ENCODE measurements around the gene PIAS2. TPM values are rescaled to one million over a fixed set of nuclear protein-coding genes. Genes with fewer than 3 reads are reported as not detected.

The PIAS2 gene
- total and polyA plus RNA-seq, 7 experiments from 2014 or later: 16.3 to 40.6 (median 33.1) TPM

DNA sequence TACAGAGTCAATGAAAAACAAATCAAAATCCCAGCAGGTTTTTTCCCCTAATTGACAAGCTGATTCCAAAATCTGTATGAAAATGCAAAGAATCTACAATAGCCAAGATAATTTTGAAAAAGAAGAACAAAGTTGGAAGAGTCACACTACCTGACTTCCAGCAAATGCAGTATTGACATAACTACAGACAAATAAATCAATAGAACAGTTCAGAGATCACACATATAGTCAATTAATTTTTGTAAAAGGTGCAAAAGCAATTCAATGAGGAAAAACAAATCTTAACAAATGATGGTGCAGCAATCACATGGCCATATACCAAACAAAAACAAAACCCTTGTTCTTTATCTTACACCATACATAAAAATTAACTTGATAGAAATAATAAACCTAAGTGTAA lies 85.9 kb downstream of the PIAS2 start:
- ChIA-PET POLR2A (no interaction called here), CTCF (no interaction called here)
- H3K27me3 ChIP-seq (ENCODE audit: control insufficient read depth in 2 of 2, insufficient read depth in 2 of 2, low read length in 2 of 2): no peaks in the 10 kb centered on the region
- H3K4me1 Mint-ChIP-seq: peaks cover 0 to 3% (median 0%) of the 10 kb centered on the region in 7 donors
- no peaks in the 10 kb centered on the region for H3K27me3 Mint-ChIP-seq
- H3K9me3 ChIP-seq (ENCODE audit: control insufficient read depth in 2 of 3, low read length in 3 of 3): no peaks in the 10 kb centered on the region
- H3K36me3 ChIP-seq (ENCODE audit: control insufficient read depth in 2 of 3, insufficient read depth in 3 of 3, low read length in 3 of 3): peaks cover 4 to 14% (median 8%) of the 10 kb centered on the region in 3 experiments
- DNase-seq (no peak), ATAC-seq (no peak)
- peaks cover 12 to 81% (median 56%) of the 10 kb centered on the region in 5 donors for H3K36me3 Mint-ChIP-seq
- no peak overlapping the region for H3K4me3 ChIP-seq (ENCODE audit: low read length)
- intact Hi-C loops (cut with micrococcal nuclease): no loop called here
- no peaks in the 10 kb centered on the region for H3K9me3 Mint-ChIP-seq
- H3K4me1 ChIP-seq (ENCODE audit: control insufficient read depth in 2 of 2, insufficient read depth in 2 of 2, low read length in 2 of 2): no peaks in the 10 kb centered on the region
- H3K27ac ChIP-seq (ENCODE audit: low read depth, low read length): no peak overlapping the region
- H3K27ac Mint-ChIP-seq: no peak overlapping the region
- H3K4me3 Mint-ChIP-seq: no peak overlapping the region

DNA sequence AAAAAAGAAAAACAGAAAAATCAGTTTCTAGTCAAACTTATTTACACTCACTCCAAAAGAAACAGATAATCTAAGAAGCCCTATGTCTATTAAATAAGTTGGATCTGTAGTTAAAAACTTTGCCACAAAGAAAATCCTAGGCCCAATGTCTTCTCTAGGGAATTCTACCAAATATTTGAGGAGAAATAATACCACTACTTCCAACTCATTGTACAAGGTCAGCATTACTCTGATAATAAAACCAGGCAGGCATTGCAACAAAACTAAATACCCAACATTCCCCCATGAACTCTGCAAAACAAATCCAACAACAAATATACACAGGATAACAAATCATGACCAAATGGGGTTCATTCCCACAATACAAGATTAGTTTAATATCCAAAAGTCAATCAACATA lies 86.7 kb downstream of the PIAS2 start:
- POLR2A ChIA-PET: no interaction called here
- H3K27me3 Mint-ChIP-seq: no peaks in the 10 kb centered on the region
- no peaks in the 10 kb centered on the region for H3K9me3 Mint-ChIP-seq
- Histone ChIP-seq H3K36me3 (ENCODE audit: control insufficient read depth in 2 of 3, insufficient read depth in 3 of 3, low read length in 3 of 3) (peaks cover 4 to 14% (median 5%) of the 10 kb centered on the region in 3 experiments), H3K27ac (ENCODE audit: low read depth, low read length) (no peak overlapping the region), H3K9me3 (ENCODE audit: control insufficient read depth in 2 of 3, low read length in 3 of 3) (no peaks in the 10 kb centered on the region), H3K4me1 (ENCODE audit: control insufficient read depth in 2 of 2, insufficient read depth in 2 of 2, low read length in 2 of 2) (no peaks in the 10 kb centered on the region), H3K4me3 (ENCODE audit: low read length) (no peak overlapping the region), H3K27me3 (ENCODE audit: control insufficient read depth in 2 of 2, insufficient read depth in 2 of 2, low read length in 2 of 2) (no peaks in the 10 kb centered on the region)
- H3K4me1 Mint-ChIP-seq: peaks cover 0 to 3% (median 0%) of the 10 kb centered on the region in 7 donors
- DNase-seq (no peak), ATAC-seq (no peak)
- peaks cover 12 to 80% (median 54%) of the 10 kb centered on the region in 5 donors for H3K36me3 Mint-ChIP-seq
- H3K4me3 Mint-ChIP-seq: no peak overlapping the region
- no peak overlapping the region for H3K27ac Mint-ChIP-seq
- CTCF ChIA-PET: no interaction called here
- intact Hi-C loops (cut with micrococcal nuclease): no loop called here

- Mint-ChIP-seq H3K36me3 (peaks cover 19 to 82% (median 56%) of the 10 kb centered on the region in 5 donors), H3K9me3 (no peaks in the 10 kb centered on the region), H3K4me3 (no peak overlapping the region), H3K4me1 (peaks cover 0 to 3% (median 0%) of the 10 kb centered on the region in 7 donors), H3K27me3 (no peaks in the 10 kb centered on the region), H3K27ac (no peak overlapping the region)
- H3K9me3 ChIP-seq (ENCODE audit: control insufficient read depth in 2 of 3, low read length in 3 of 3): no peaks in the 10 kb centered on the region
- no peaks in the 10 kb centered on the region for H3K27me3 ChIP-seq (ENCODE audit: control insufficient read depth in 2 of 2, insufficient read depth in 2 of 2, low read length in 2 of 2)
- DNase-seq: no peak
- intact Hi-C loops (cut with micrococcal nuclease): no loop called here
- no peak overlapping the region for H3K4me3 ChIP-seq (ENCODE audit: low read length)
- H3K36me3 ChIP-seq (ENCODE audit: control insufficient read depth in 2 of 3, insufficient read depth in 3 of 3, low read length in 3 of 3): peaks cover 4 to 14% (median 5%) of the 10 kb centered on the region in 3 experiments
- CTCF ChIA-PET: no interaction called here
- no peaks in the 10 kb centered on the region for H3K4me1 ChIP-seq (ENCODE audit: control insufficient read depth in 2 of 2, insufficient read depth in 2 of 2, low read length in 2 of 2)
- ATAC-seq: no peak
- POLR2A ChIA-PET: no interaction called here
- no peak overlapping the region for H3K27ac ChIP-seq (ENCODE audit: low read depth, low read length)
Observed at GRCh38 chr18:46829947-46830346, 87.4 kb downstream of the PIAS2 start.

- Histone ChIP-seq H3K27ac (ENCODE audit: low read depth, low read length) (no peak overlapping the region), H3K9me3 (ENCODE audit: control insufficient read depth in 2 of 3, low read length in 3 of 3) (no peaks in the 10 kb centered on the region), H3K27me3 (ENCODE audit: control insufficient read depth in 2 of 2, insufficient read depth in 2 of 2, low read length in 2 of 2) (no peaks in the 10 kb centered on the region), H3K4me3 (ENCODE audit: low read length) (no peak overlapping the region), H3K4me1 (ENCODE audit: control insufficient read depth in 2 of 2, insufficient read depth in 2 of 2, low read length in 2 of 2) (no peaks in the 10 kb centered on the region), H3K36me3 (ENCODE audit: control insufficient read depth in 2 of 3, insufficient read depth in 3 of 3, low read length in 3 of 3) (peaks cover 4 to 14% (median 5%) of the 10 kb centered on the region in 3 experiments)
- Mint-ChIP-seq H3K9me3 (no peaks in the 10 kb centered on the region), H3K4me1 (peaks cover 0 to 3% (median 0%) of the 10 kb centered on the region in 7 donors), H3K36me3 (peaks cover 19 to 80% (median 54%) of the 10 kb centered on the region in 5 donors), H3K27me3 (no peaks in the 10 kb centered on the region), H3K27ac (no peak overlapping the region), H3K4me3 (no peak overlapping the region)
- no peak for ATAC-seq
- CTCF ChIA-PET: no interaction called here
- intact Hi-C loops (cut with micrococcal nuclease): no loop called here
- POLR2A ChIA-PET: no interaction called here
- DNase-seq: no peak
Observed at GRCh38 chr18:46829531-46829930, 87.8 kb downstream of the PIAS2 start.

- no peak for ATAC-seq
- Mint-ChIP-seq H3K4me1 (peaks cover 0 to 8% (median 0%) of the 10 kb centered on the region in 7 donors), H3K9me3 (no peaks in the 10 kb centered on the region), H3K36me3 (peaks cover 12 to 55% (median 35%) of the 10 kb centered on the region in 5 donors), H3K27me3 (no peaks in the 10 kb centered on the region), H3K27ac (no peak overlapping the region), H3K4me3 (no peak overlapping the region)
- H3K4me1 ChIP-seq (ENCODE audit: control insufficient read depth in 2 of 2, insufficient read depth in 2 of 2, low read length in 2 of 2): no peaks in the 10 kb centered on the region
- H3K36me3 ChIP-seq (ENCODE audit: control insufficient read depth in 2 of 3, insufficient read depth in 3 of 3, low read length in 3 of 3): peaks cover 0 to 21% (median 0%) of the 10 kb centered on the region in 3 experiments
- intact Hi-C loops (cut with micrococcal nuclease): no loop called here
- no peak overlapping the region for H3K4me3 ChIP-seq (ENCODE audit: low read length)
- no peak overlapping the region for H3K27ac ChIP-seq (ENCODE audit: low read depth, low read length)
- DNase-seq: no peak
- CTCF ChIA-PET: no interaction called here
- no peaks in the 10 kb centered on the region for H3K9me3 ChIP-seq (ENCODE audit: control insufficient read depth in 2 of 3, low read length in 3 of 3)
- POLR2A ChIA-PET: no interaction called here
- H3K27me3 ChIP-seq (ENCODE audit: control insufficient read depth in 2 of 2, insufficient read depth in 2 of 2, low read length in 2 of 2): no peaks in the 10 kb centered on the region
Observed at GRCh38 chr18:46821856-46822711, 95.2 kb downstream of the PIAS2 start.

DNA sequence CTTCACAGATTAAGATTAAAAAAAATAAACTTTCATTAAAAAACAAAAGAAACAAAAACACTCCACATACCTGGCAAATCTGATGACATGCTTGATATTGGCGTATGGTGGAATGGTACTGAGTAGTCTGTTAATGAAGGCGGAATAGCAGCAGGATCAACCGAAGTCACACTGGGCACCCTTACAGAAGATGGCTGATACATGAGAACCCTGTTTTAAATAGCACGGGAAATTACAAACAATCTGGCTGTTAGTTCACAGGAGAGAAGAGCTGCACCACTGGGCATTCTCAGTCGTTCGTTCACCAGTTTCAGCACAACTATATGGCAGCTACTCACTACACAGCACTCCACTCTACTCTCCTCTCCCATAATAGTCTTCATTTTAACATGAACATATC lies 96.4 kb downstream of the PIAS2 start:
- Mint-ChIP-seq H3K4me3 (no peak overlapping the region), H3K9me3 (no peaks in the 10 kb centered on the region), H3K36me3 (peaks cover 9 to 47% (median 32%) of the 10 kb centered on the region in 5 donors), H3K27ac (no peak overlapping the region), H3K4me1 (peaks cover 0 to 8% (median 0%) of the 10 kb centered on the region in 7 donors), H3K27me3 (no peaks in the 10 kb centered on the region)
- DNase-seq: no peak
- Histone ChIP-seq H3K36me3 (ENCODE audit: control insufficient read depth in 2 of 3, insufficient read depth in 3 of 3, low read length in 3 of 3) (peaks cover 0 to 18% (median 0%) of the 10 kb centered on the region in 3 experiments), H3K27ac (ENCODE audit: low read depth, low read length) (no peak overlapping the region), H3K9me3 (ENCODE audit: control insufficient read depth in 2 of 3, low read length in 3 of 3) (no peaks in the 10 kb centered on the region), H3K27me3 (ENCODE audit: control insufficient read depth in 2 of 2, insufficient read depth in 2 of 2, low read length in 2 of 2) (no peaks in the 10 kb centered on the region), H3K4me3 (ENCODE audit: low read length) (no peak overlapping the region), H3K4me1 (ENCODE audit: control insufficient read depth in 2 of 2, insufficient read depth in 2 of 2, low read length in 2 of 2) (no peaks in the 10 kb centered on the region)
- intact Hi-C loops (cut with micrococcal nuclease): no loop called here
- ATAC-seq: no peak
- POLR2A ChIA-PET: no interaction called here
- CTCF ChIA-PET: interaction anchor here (0.5 kb wide), 1 partner anchor 1897 kb away, joined by 3 read pairs; no protein-coding TSS in a partner anchor

GRCh38 chr18:46815661-46816060 lies 101.6 kb downstream of the PIAS2 start:
- H3K27ac Mint-ChIP-seq: no peak overlapping the region
- H3K27me3 Mint-ChIP-seq: no peaks in the 10 kb centered on the region
- no peak overlapping the region for H3K4me3 ChIP-seq (ENCODE audit: low read length)
- intact Hi-C loops (cut with micrococcal nuclease): no loop called here
- no peak overlapping the region for H3K27ac ChIP-seq (ENCODE audit: low read depth, low read length)
- no peaks in the 10 kb centered on the region for H3K9me3 Mint-ChIP-seq
- H3K4me1 Mint-ChIP-seq: peaks cover 0 to 9% (median 4%) of the 10 kb centered on the region in 7 donors
- H3K36me3 Mint-ChIP-seq: peaks cover 0 to 26% (median 6%) of the 10 kb centered on the region in 5 donors
- H3K27me3 ChIP-seq (ENCODE audit: control insufficient read depth in 2 of 2, insufficient read depth in 2 of 2, low read length in 2 of 2): no peaks in the 10 kb centered on the region
- DNase-seq: no peak
- H3K4me1 ChIP-seq (ENCODE audit: control insufficient read depth in 2 of 2, insufficient read depth in 2 of 2, low read length in 2 of 2): no peaks in the 10 kb centered on the region
- H3K9me3 ChIP-seq (ENCODE audit: control insufficient read depth in 2 of 3, low read length in 3 of 3): no peaks in the 10 kb centered on the region
- no peak overlapping the region for H3K4me3 Mint-ChIP-seq
- no peak for ATAC-seq
- ChIA-PET CTCF (no interaction called here), POLR2A (no interaction called here)
- H3K36me3 ChIP-seq (ENCODE audit: control insufficient read depth in 2 of 3, insufficient read depth in 3 of 3, low read length in 3 of 3): peaks cover 0 to 4% (median 0%) of the 10 kb centered on the region in 3 experiments
